Cerebellar nuclear complex (tissue), 1 donor: ENCODE data around the gene GNG4.

Experiments used
- DNase-seq, 2 experiments: peaks; one replicate each; lab custom pipeline; 2025; lab: John Stamatoyannopoulos, UW

Gene GNG4

DNA sequence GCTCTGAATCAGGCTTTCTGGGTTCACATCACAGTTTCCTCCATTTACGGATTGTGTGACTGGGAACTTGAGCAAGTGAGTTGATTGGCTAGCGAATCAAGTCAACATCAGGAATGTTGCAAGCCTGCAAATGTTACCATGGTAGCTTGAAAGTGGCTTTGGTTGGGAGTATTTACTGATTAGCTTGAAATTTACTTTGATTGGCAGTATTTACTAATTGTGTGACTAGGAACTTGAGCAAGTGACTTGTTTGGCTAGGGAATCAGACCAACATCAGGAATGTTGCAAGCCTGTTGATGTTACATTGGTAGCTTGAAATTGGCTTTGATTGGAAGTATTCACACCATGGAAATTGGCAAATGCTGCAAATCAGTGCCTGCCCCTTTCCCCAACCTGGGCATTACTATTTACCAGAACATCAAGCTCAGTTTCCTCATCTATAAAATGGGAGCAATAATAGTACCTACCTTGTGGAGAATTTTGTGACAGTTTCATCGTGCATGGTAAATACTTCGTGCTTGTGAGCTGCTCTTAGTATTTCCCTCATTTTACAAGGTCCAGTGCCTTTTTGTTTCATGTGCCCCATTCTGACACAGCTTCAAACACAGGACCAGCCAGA, 122.3 kb downstream of the GNG4 start:
- DNase-seq = no peak

DNA sequence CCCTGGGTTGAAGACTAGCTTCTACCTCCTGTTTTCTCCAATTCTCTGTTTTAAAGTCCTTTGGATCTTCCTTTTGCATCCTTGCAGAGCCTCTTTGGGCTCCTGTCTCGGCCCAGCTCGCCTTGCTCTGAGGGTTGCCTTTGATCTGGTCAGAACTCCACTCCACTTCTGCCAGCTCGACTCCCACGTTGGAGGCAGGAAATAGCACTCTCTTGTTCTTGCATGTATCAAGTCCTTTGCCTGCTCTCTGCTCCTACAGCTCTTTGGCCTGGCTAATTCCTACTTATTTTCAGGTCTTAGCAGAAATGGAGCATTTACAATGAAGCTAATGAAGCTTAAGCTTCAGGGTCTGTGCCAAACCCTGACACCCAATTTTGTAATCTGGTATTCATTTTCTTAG, 124.3 kb downstream of the GNG4 start:
- DNase-seq = no peak

- no peak for DNase-seq
Measured at GRCh38 chr1:235516862-235517446, 132.6 kb downstream of the GNG4 start.

GRCh38 chr1:235515844-235516512, 133.6 kb downstream of the GNG4 start:
- no peak for DNase-seq

GRCh38 chr1:235513495-235514366, 135.9 kb downstream of the GNG4 start:
- DNase-seq = peak in 1 of 2 experiments; percentile 8

GRCh38 chr1:235511470-235512240, 137.9 kb downstream of the GNG4 start:
- DNase-seq = no peak

DNA sequence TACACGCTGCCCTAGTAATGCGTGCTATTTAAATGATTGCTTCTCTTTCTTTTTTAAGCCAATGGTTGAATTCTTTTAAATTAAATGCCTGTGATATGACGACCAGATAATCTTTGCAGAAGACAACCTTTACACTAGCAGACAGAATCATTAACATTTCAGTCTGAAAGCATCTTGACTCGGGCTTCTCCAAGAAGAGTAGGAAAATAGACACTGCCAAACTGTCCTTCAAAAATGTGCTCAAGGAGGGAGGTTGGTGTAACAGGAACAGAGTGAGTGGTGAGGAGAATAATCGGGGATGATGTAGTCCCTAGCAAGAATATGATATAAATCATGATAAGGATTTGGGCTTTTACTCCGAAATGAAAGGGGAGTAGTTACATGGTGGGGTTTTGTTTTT, 138.8 kb downstream of the GNG4 start:
- no peak for DNase-seq

DNA sequence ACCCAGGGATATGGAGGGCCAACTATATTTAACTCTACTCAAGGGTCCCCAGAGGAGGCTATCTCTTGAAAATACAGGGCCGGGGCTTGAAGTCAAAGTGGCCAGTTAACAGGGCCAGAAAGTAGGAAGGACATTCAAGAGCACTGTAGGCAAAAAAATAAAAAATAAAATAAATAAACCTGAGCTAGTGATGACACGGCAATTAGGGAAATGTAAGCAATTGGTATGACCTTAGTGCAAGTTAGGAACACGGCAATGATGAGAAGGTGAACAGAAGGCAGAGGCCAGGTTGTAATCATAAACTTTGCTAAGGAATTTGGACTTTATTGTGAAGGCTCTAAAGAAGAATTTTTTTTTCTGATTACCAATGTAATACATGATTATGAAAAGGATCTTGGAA, 142.0 kb downstream of the GNG4 start:
- DNase-seq = no peak

DNA sequence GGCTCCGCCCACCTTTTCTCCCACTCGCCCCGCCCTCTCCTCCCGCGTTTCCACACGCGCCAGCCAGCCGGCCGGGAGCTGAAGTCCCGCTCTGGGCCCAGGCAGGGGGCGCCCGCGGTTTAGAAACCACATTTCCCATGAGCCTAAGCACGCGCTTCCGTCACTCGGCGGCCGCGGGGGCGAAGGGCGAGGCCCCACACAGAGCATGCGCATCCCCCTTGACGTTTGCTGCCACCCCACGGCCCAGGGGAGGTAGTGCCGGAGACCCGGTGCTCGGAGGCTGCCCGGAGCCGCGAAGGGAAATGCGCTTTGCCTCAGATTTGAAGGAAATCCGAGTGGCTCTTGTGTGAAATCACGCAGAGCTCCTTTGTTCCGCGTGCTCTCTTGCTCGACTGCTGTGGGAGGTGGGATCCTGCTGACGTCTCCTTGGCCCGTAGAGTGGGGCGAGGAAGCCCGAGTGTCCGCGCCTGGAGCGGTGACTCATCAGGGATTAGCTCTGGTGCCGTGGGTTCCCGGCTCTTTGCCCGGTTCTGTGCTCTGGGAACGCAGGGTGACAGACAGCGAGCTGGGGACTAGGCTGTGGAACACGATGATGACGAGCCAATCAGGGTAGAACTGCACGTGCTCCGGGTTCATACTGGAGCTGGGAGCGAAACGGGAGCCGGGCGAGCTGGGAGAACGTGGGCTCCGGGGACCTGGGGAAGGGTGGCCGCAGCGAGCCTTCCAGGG, 144.9 kb downstream of the GNG4 start:
- DNase-seq = peak; percentile 89 to 97

DNA sequence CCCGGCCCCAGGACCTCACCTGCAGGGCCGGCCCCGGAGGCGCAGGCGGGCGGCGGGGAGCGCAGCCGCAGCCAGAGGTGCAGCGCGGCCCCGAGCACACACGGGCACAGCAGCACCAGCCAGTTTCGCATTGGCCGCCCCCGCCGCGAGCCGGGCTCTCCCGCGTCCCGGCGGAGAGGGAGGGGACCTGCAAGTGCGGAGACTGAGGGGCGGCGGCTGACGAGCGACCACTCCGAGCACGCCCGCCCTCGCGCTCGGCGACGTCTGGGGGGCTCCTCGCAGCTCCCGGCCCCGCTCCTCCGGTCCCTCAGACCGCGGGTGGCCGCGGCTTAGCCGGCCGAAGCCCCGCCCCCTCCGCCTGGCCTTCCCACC, 145.5 kb downstream of the GNG4 start, which contains the start of gene B3GALNT2:
TSS of gene B3GALNT2 (minus strand) at position 331 of the 372 bp plus-strand sequence. CDS start at position 131, 200 bp downstream.
- DNase-seq = no peak

GRCh38 chr1:235503403-235504121, 146.0 kb downstream of the GNG4 start:
- DNase-seq = no peak

DNA sequence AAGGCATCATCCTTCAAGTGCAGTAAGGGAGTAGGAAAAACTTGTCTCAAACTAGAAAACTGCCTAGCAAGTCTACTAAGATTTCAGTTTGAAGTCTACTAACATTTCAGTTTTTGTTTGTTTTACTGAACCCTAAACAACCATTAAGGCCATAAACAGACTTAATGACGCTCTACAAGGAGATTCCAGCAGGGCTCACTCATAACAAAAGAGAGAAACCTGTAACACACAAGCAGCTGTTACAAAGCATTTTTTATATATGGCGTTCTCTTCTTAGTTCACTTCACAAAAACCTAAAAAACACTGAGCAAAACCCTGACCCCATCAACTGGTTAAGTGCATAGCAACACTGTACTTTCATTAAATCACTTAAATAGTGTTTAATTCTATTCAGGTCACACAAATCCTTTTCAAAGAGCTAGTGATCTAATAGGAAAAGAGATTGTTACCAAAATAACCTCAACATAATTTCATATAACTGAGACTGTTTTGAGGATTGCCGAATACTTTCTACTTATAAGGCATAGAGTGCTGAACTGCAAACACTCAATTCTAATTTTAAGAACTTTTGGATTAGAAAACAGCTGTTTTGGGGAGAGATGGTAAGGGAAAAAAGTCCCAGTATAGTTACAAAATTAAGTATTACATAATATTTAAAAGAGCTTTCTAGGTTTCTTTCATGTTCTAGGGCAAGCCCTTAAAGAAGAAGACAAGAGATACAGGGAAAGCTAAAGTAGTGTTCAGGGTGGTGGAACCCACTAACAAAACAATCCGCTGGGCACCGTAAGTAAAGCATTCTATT, 146.8 kb downstream of the GNG4 start:
- DNase-seq = no peak

DNA sequence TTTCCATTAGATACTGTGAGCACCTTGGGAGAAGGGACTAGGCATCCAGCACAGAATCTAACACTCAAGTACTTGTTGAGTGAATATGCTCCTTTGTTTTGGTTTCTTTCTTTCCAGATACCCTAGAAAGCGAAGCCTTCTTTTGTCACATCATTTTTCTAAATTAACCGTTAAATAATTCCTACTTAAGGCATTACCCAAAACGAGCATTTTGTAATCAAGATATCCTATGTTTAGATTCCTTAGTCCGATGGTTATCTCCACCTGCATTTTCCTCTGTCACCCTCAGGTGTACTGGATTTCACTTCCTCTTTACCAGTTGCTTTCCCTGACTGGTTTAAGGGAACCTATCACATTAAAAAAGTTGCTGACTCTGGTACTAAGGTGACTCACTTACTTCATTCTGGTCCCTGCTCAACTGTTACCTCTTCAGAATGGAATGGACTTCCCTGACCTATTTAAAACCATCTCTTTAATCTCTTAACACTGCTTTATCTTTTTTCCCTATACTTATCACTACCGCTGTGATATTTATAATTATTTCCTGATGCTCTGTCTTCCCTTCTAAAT, 148.5 kb downstream of the GNG4 start:
- DNase-seq = no peak
